ENCODE results near the gene ACP2.

GRCh38 chr11:47207459-47207858 lies 41.2 kb downstream of the ACP2 start:
- no peak for TF ChIP-seq MAX (IDR thresholded peaks at IDR 0.05; ENCODE audit: low read depth, low read length)
- TF ChIP-seq CTCF (IDR thresholded peaks at IDR 0.05; ENCODE audit: low read depth, low read length): no peak

Measured in NB4 (cell line).